IMR-90 (cell line): Measurements from ENCODE around the gene FAM117B. TPM values are rescaled to one million over a fixed set of nuclear protein-coding genes. Genes with fewer than 3 reads are reported as not detected.
A peak's percentile ranks its signal among the peaks of the same experiment; 100 is the strongest.
"Not testable (repeated sequence)": the region's sequence is repeated elsewhere in the genome, so short reads cannot be mapped to it uniquely, and the experiment has no call there.

Source experiments
- ATAC-seq: fragments of 200-7000 bp; cut with Tn5 transposase; 2 replicates; pipeline ENCODE4 v1.9.1; 2020; ENCODE audit warnings: low read depth, mild to moderate bottlenecking, moderate library complexity
- BruUV-seq: library from RNA; stranded (reverse); fragments of 400-500 nt; replicated peaks from 2 replicates; lab custom pipeline; 2021; lab: Mats Ljungman, UMichigan
- CTCF ChIA-PET: fragments of 300-600 bp; formaldehyde crosslinking; extraction: SDS; loops from one replicate; lab custom pipeline; 2021; ENCODE audit warnings: antibody characterized with exemption; lab: Yijun Ruan, JAX
- POLR2A ChIA-PET: fragments of 300-600 bp; sonication (Branson Sonifier 250); formaldehyde crosslinking; loops from one replicate; lab custom pipeline; 2022; ENCODE audit warnings: antibody characterized with exemption; ENCODE audit not compliant: unreplicated experiment; lab: Charles Lee
- DNase-seq: peaks from one replicate; pipeline ENCODE4 v3.0.0; 2013
- H2AFZ ChIP-seq: replicated peaks from 2 replicates; pipeline ENCODE3; 2013; ENCODE audit warnings: low read length, mild to moderate bottlenecking; ENCODE audit not compliant: poor library complexity
- H2AK5ac ChIP-seq: 2 replicates; pipeline ENCODE4 v1.6.1; 2013; ENCODE audit warnings: low read depth, low read length, inconsistent platforms
- H2AK9ac ChIP-seq: replicated peaks from 2 replicates; pipeline ENCODE3; 2013; ENCODE audit warnings: mild to moderate bottlenecking, low read depth, low read length, moderate library complexity; ENCODE audit not compliant: poor library complexity
- H2BK120ac ChIP-seq: 2 replicates; pipeline ENCODE4 v1.6.1; 2013; ENCODE audit warnings: low read depth, low read length, inconsistent platforms
- H2BK15ac ChIP-seq: 3 replicates; pipeline ENCODE4 v1.6.1; 2013; ENCODE audit warnings: low read depth, low read length, inconsistent platforms
- H2BK20ac ChIP-seq: 2 replicates; pipeline ENCODE4 v1.6.1; 2013; ENCODE audit warnings: low read depth, mild to moderate bottlenecking, inconsistent platforms, low read length, moderate library complexity
- H2BK5ac ChIP-seq: 2 replicates; pipeline ENCODE4 v1.6.1; 2013; ENCODE audit warnings: mild to moderate bottlenecking, low read depth, low read length, inconsistent platforms; ENCODE audit not compliant: poor library complexity, severe bottlenecking
- H3K14ac ChIP-seq: replicated peaks from 2 replicates; pipeline ENCODE4 v1.6.1; 2013; ENCODE audit warnings: low read depth, low read length, inconsistent platforms
- H3K18ac ChIP-seq: 2 replicates; pipeline ENCODE4 v1.6.1; 2013; ENCODE audit warnings: low read depth, low read length, control low read depth
- H3K23ac ChIP-seq: 2 replicates; pipeline ENCODE4 v1.6.1; 2013; ENCODE audit warnings: low read depth, low read length, inconsistent platforms
- H3K27ac ChIP-seq: 2 replicates; pipeline ENCODE4 v1.5.1; 2013; ENCODE audit warnings: mild to moderate bottlenecking, control low read depth, low read length; ENCODE audit not compliant: insufficient read depth
- H3K27me3 ChIP-seq: 2 replicates; pipeline ENCODE4 v1.6.1; 2013; ENCODE audit warnings: low read length; ENCODE audit not compliant: control insufficient read depth, insufficient read depth
- H3K36me3 ChIP-seq: 2 replicates; pipeline ENCODE4 v1.6.1; 2013; ENCODE audit warnings: low read length, mixed read lengths; ENCODE audit not compliant: control insufficient read depth, insufficient read depth
- H3K4ac ChIP-seq: 2 replicates; pipeline ENCODE4 v1.6.1; 2013; ENCODE audit warnings: low read depth, low read length, inconsistent platforms
- H3K4me1 ChIP-seq: 2 replicates; pipeline ENCODE4 v1.6.1; 2013; ENCODE audit warnings: low read length, mixed read lengths; ENCODE audit not compliant: control insufficient read depth, insufficient read depth
- H3K4me2 ChIP-seq: 2 replicates; pipeline ENCODE4 v1.6.1; 2013; ENCODE audit warnings: low read depth, mild to moderate bottlenecking, control low read depth, low read length, moderate library complexity
- H3K4me3 ChIP-seq: 2 replicates; pipeline ENCODE4 v1.5.1; 2013; ENCODE audit warnings: low read depth, mild to moderate bottlenecking, control low read depth, low read length, moderate library complexity; ENCODE audit not compliant: insufficient read depth
- H3K56ac ChIP-seq: 2 replicates; pipeline ENCODE4 v1.6.1; 2013; ENCODE audit warnings: low read length, inconsistent platforms; ENCODE audit not compliant: insufficient read depth; ENCODE audit errors: extremely low read depth
- H3K79me1 ChIP-seq, 2 experiments: 2 replicates each; pipeline ENCODE4 v1.6.1; 2013; ENCODE audit warnings: low read length in 2 of 2, inconsistent platforms in 1 of 2, low read depth in 1 of 2
- H3K9ac ChIP-seq: 2 replicates; pipeline ENCODE4 v1.6.1; 2013; ENCODE audit warnings: low read depth, low read length, control low read depth
- H3K9me1 ChIP-seq: 2 replicates; pipeline ENCODE4 v1.6.1; 2013; ENCODE audit warnings: low read length, inconsistent platforms; ENCODE audit not compliant: insufficient read depth
- H3K9me3 ChIP-seq: 2 replicates; pipeline ENCODE4 v1.6.1; 2013; ENCODE audit warnings: low read length; ENCODE audit not compliant: control insufficient read depth, insufficient read depth
- H4K20me1 ChIP-seq: 2 replicates; pipeline ENCODE4 v1.6.1; 2013; ENCODE audit warnings: low read length, inconsistent platforms; ENCODE audit not compliant: insufficient read depth
- H4K5ac ChIP-seq: 2 replicates; pipeline ENCODE4 v1.6.1; 2013; ENCODE audit warnings: mild to moderate bottlenecking, low read depth, low read length, control low read depth
- H4K8ac ChIP-seq, 2 experiments: 2 replicates each; pipeline ENCODE4 v1.6.1; 2013; ENCODE audit warnings: low read depth in 2 of 2, low read length in 2 of 2, control low read depth in 1 of 2, inconsistent platforms in 1 of 2
- H4K91ac ChIP-seq: 2 replicates; pipeline ENCODE4 v1.6.1; 2013; ENCODE audit warnings: low read depth, low read length, inconsistent platforms; ENCODE audit not compliant: insufficient read depth
- WGBS, 2 experiments: methylation state at CpG; one replicate each; pipeline versions ENCODE4 v1.1.5 to v1.1.7; 2013; ENCODE audit warnings: missing lambda C conversion rate in 2 of 2; ENCODE audit not compliant: insufficient read length in 1 of 2; ENCODE audit errors: extremely low coverage in 2 of 2; 5-methylcytosine and 5-hydroxymethylcytosine counted together
- dilution Hi-C: fragments of 300-500 bp; cut with HindIII; formaldehyde crosslinking; loops from one replicate; pipeline ENCODE4 v1.14.3; 2018; ENCODE audit warnings: low sequenced_read_pairs; ENCODE audit not compliant: unreplicated experiment
- in situ Hi-C: fragments of 300-500 bp; cut with MboI; formaldehyde crosslinking; loops from 3 replicates; pipeline ENCODE4 v1.14.3; 2019; ENCODE audit warnings: low sequenced_read_pairs, inconsistent platforms, mixed read lengths
- intact Hi-C: fragments of 100-400 bp; cut with micrococcal nuclease; formaldehyde crosslinking; loops from 2 replicates; pipeline ENCODE4 v1.10.0; 2022
- polyA plus RNA-seq, 3 experiments: library from polyadenylated mRNA; depleted of rRNA; stranded (reverse); fragments of >200 nt; gene quantifications; 2 replicates each; pipeline ENCODE4 v1.2.3, GENCODE V29; 2012; ENCODE audit warnings: low replicate concordance in 1 of 3
- total RNA-seq: library from RNA; depleted of rRNA; stranded (reverse); fragments of >200 nt; gene quantifications from 2 replicates; pipeline ENCODE4 v1.2.3, GENCODE V29; 2012
- TF ChIP-seq, protein P1 (sequence below): fragments of 150-350 bp; IDR thresholded peaks from 2 replicates; pipeline ENCODE4 v1.6.1; 2017; ENCODE audit warnings: mild to moderate bottlenecking, antibody characterized with exemption, low read length, low read depth

The FAM117B gene
- total and polyA plus RNA-seq, 2 of the 4 experiments (the other 2 are of a cell fraction) = 0.54 to 0.79 TPM

DNA sequence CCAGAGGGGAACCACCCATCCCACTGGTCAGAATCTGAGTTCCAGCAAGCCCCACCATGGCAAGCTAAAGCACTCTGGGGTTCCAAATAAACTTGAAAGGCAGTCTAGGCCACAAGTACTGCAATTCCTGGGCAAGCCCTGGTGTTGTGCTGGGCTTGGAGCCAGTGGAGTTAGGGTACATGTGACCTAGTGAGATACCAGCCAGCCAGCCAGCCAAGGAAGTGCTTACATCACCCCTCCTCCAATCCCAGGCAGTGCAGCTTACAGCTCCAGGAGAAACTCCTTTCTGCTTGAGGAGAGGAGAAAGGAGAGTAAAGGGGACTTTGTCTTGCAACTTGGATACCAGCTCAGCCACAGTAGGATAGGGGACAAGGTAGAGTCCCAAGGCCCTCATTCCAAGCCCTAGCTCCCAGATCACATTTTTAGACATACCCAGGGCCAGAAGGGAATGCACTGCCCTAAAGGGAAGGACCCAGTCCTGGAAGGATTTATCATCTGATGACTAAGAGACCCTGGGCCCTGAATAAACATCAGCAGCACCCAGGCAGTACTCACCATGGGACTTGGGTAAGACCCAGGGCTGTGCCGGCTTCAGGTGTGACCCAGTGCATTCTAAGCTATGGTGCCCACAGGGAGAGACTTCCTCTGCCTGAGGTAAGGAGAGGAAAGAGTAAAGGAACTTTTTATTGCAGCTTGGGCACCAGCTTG, 172.8 kb downstream of the FAM117B start:
- H3K36me3 ChIP-seq, H4K91ac ChIP-seq, H3K27ac ChIP-seq, H3K9me1 ChIP-seq, H3K9me3 ChIP-seq, H2AK5ac ChIP-seq, H3K4me2 ChIP-seq, H3K27me3 ChIP-seq, H3K4me3 ChIP-seq, H3K56ac ChIP-seq, H3K23ac ChIP-seq, dilution Hi-C loops, H3K4me1 ChIP-seq, H3K4ac ChIP-seq, BruUV-seq, H4K20me1 ChIP-seq, in situ Hi-C loops, H3K79me1 ChIP-seq, intact Hi-C loops, H2BK15ac ChIP-seq, H3K9ac ChIP-seq, POLR2A ChIA-PET, H2BK120ac ChIP-seq: not testable (repeated sequence)
- H3K14ac ChIP-seq = peak overlapping the region; percentile 69; the same call in 1 of the 2 replicates
- H2BK5ac ChIP-seq = peak overlapping the region; percentile 60
- CTCF ChIA-PET = interaction anchor here (0.5 to 0.7 kb wide), 2 partner anchors 11 to 163 kb away, joined by 3 read pairs; no protein-coding TSS in a partner anchor
- peak; percentile 74 for DNase-seq
- peak overlapping the region; percentile 66 for H2AK9ac ChIP-seq
- TF ChIP-seq, protein P1, sequence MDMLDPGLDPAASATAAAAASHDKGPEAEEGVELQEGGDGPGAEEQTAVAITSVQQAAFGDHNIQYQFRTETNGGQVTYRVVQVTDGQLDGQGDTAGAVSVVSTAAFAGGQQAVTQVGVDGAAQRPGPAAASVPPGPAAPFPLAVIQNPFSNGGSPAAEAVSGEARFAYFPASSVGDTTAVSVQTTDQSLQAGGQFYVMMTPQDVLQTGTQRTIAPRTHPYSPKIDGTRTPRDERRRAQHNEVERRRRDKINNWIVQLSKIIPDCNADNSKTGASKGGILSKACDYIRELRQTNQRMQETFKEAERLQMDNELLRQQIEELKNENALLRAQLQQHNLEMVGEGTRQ = peak; percentile 52; the same call in 1 of the 2 replicates
- H4K5ac ChIP-seq = peak overlapping the region; percentile 64
- peak overlapping the region in 1 of 2 experiments; percentile 17; a peak in 1 of 4 replicates for H4K8ac ChIP-seq
- 0 out of 2 replicates have a peak overlapping the region, but pooled peaks have one; percentile 9 for H2BK20ac ChIP-seq
- no CpG with 5 or more reads among the region's 1 CpG for WGBS, 2 experiments
- peak overlapping the region; percentile 43; the same call in 1 of the 2 replicates for H3K18ac ChIP-seq
- peak; percentile 87 for ATAC-seq
- H2AFZ ChIP-seq = peak overlapping the region; percentile 62
